BJ (cell line): ENCODE measurements around the gene PRKCE. TPM values are rescaled to one million over a fixed set of nuclear protein-coding genes. Genes with fewer than 3 reads are reported as not detected.

Experiments
- CTCF ChIA-PET: fragments of 350-600 bp; formaldehyde crosslinking; extraction: SDS; loops from one replicate; lab custom pipeline; 2021; ENCODE audit warnings: antibody characterized with exemption, inconsistent platforms; lab: Yijun Ruan, JAX
- POLR2A ChIA-PET: fragments of 300-600 bp; sonication (Branson Sonifier 250); formaldehyde crosslinking; extraction: SDS; loops from one replicate; lab custom pipeline; 2021; ENCODE audit warnings: antibody characterized with exemption; lab: Charles Lee
- DNase-seq: peaks from one replicate; pipeline ENCODE4 v3.0.0-alpha.2; 2011; ENCODE audit warnings: low read depth
- H3K27me3 ChIP-seq: 2 replicates; pipeline ENCODE4 v1.6.0; 2011; ENCODE audit warnings: low read length; ENCODE audit not compliant: control insufficient read depth, insufficient read depth
- H3K36me3 ChIP-seq: 2 replicates; pipeline ENCODE4 v1.5.1; 2011; ENCODE audit warnings: low read length; ENCODE audit not compliant: control insufficient read depth, insufficient read depth
- H3K4me3 ChIP-seq: 2 replicates; pipeline ENCODE4 v1.5.1; 2011; ENCODE audit warnings: low read depth, mild to moderate bottlenecking, control low read depth, low read length
- polyA plus RNA-seq: library from polyadenylated mRNA; depleted of rRNA; stranded (reverse); fragments of >200 nt; gene quantifications from 2 replicates; pipeline ENCODE4 v1.2.3, GENCODE V29; 2011
- TF ChIP-seq, protein P1 (sequence below): IDR thresholded peaks from 2 replicates; pipeline ENCODE4 v1.5.1; 2011; ENCODE audit warnings: low read depth, mild to moderate bottlenecking, control low read depth, inconsistent platforms, low read length, moderate library complexity; ENCODE audit not compliant: insufficient read depth

PRKCE gene
- polyA plus RNA-seq, 1 experiment: 19.7 TPM

DNA sequence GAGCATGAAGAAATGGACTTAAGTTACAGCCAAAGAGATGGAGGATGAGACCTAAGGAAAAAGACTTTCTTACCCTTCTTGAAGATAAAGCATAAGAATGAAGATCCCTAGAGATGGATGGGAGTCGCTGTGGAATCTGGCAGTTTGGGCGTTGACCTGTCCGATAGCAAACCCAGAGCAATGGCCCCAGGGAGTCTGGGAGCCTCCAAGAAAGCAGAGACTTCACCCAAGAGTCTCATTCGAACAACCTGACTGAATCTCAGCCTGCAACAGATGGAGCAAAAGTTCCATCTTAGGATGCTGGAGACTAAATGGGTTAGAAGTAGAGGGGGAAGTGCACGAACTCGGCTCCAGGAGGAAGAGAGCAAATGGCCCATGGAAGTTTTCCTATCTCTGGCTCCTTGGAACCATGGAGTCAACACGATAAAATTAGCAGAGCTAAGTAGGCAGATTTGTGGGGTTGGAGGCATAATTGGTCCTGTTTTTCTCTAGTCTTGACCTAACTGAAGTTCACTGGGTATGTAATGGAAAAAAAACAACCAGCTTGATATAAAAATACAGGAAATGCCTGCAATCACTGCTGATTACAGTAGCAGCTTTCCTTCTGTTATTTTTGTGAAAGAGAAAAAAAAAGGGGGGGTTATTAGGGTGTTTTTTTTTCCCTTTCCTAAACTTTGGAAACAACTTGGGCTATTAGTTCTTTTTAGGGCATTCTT, 467.3 kb downstream of the PRKCE start:
- TF ChIP-seq, protein P1, sequence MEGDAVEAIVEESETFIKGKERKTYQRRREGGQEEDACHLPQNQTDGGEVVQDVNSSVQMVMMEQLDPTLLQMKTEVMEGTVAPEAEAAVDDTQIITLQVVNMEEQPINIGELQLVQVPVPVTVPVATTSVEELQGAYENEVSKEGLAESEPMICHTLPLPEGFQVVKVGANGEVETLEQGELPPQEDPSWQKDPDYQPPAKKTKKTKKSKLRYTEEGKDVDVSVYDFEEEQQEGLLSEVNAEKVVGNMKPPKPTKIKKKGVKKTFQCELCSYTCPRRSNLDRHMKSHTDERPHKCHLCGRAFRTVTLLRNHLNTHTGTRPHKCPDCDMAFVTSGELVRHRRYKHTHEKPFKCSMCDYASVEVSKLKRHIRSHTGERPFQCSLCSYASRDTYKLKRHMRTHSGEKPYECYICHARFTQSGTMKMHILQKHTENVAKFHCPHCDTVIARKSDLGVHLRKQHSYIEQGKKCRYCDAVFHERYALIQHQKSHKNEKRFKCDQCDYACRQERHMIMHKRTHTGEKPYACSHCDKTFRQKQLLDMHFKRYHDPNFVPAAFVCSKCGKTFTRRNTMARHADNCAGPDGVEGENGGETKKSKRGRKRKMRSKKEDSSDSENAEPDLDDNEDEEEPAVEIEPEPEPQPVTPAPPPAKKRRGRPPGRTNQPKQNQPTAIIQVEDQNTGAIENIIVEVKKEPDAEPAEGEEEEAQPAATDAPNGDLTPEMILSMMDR: no peak
- POLR2A ChIA-PET: interaction anchor here (0.7 kb wide), 1 partner anchor 36 kb away, joined by 3 read pairs; no protein-coding TSS in a partner anchor
- no peak overlapping the region for H3K4me3 ChIP-seq
- CTCF ChIA-PET: interaction anchor here (1.0 to 1.6 kb wide), 2 partner anchors 56 to 111 kb away, joined by 3 to 5 read pairs; no protein-coding TSS in a partner anchor
- DNase-seq: no peak
- no peaks in the 10 kb centered on the region for H3K36me3 ChIP-seq
- H3K27me3 ChIP-seq: no peaks in the 10 kb centered on the region

DNA sequence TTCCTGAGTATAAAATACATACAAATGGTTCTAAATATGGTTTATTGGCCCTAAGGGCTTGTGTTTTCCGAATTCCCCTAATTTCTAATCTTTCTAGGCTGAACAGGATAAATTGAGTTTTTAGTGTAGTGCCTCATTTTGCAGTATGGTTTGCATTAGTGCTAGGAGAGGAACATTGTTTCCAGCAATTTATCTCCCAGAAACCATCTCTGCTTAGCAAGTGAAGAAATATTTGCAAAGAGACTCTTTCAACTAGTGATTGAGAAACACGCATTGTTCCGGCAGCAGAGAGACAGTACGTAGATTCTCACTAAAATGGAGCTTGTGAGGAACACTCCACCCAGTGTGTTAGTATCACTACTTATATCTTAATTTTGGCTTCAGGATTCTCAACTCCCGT, 468.0 kb downstream of the PRKCE start:
- no peaks in the 10 kb centered on the region for H3K36me3 ChIP-seq
- POLR2A ChIA-PET: interaction anchor here (0.7 kb wide), 1 partner anchor 37 kb away, joined by 3 read pairs; no protein-coding TSS in a partner anchor
- TF ChIP-seq, protein P1: no peak
- DNase-seq: peak; percentile 85
- H3K27me3 ChIP-seq: no peaks in the 10 kb centered on the region
- CTCF ChIA-PET: interaction anchor here (1.0 to 1.6 kb wide), 2 partner anchors 56 to 110 kb away, joined by 3 to 5 read pairs; no protein-coding TSS in a partner anchor
- no peak overlapping the region for H3K4me3 ChIP-seq

DNA sequence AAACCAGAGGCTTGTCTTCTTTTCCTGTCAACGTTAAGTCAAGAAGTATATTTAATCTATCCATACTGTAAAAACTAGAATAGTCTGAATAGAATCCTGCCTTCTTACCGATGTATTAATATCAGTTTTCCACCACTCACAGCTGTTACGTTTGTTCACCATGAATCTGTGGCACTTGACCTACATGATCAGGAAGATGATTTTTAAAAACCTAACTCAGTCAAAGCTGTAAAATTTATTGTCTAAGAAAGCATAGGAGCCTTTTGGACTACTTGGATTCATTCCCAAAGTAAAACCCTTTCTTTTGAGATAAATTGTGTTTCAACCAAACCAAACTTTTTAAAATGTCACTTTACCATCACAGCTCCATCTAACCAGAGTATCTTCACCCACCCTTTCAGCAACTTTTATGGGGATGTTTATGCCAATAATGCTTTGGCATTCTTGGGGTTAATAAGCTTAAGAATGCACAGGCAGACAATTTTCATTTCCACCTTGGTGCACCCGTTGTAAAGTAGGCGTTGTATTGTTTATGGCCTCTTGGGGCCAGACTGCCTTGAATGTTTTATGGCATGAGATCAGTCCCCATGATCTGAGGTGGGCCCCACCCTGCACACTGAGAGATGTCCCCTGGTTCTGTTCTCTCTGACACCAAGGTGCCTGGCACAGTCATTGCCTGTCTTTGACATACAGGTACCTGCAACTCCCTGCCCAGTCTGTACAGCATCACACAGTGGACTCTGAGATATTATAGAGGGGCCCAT, 469.5 kb downstream of the PRKCE start:
- no peaks in the 10 kb centered on the region for H3K36me3 ChIP-seq
- ChIA-PET CTCF (no interaction called here), POLR2A (no interaction called here)
- H3K27me3 ChIP-seq: no peaks in the 10 kb centered on the region
- TF ChIP-seq, protein P1: no peak
- no peak for DNase-seq
- no peak overlapping the region for H3K4me3 ChIP-seq

DNA sequence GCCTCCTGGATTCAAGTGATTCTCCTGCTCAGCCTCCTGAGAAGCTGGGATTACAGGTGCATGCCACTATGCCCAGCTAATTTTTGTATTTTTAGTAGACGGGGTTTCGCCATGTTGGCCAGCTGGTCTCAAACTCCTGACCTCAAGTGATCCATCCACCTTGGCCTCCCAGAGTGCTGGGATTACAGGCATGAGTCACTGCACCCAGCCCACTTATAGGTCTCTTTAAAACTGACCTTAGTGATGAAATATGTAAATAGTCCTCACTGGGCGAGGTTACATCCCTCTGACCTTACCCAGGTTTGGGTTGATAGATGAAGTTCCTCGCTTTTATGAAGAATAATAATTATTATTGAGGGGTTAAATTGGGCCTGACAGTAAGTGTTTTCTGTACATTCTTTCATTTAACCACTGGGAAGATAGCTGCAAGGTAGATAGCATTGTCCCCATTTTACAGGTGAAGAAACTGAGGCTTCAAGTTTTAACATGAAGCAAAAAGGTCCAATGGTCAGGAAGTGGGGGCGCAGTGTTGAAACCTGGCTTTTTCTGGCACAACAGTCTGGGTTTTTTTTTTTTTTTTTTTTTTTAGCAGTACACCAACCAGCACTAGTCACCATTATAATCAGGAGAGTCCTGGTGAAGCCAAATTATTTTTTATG, 471.0 kb downstream of the PRKCE start:
- TF ChIP-seq, protein P1: no peak
- POLR2A ChIA-PET: interaction anchor here (0.6 kb wide), 2 partner anchors 29 to 40 kb away, joined by 3 to 5 read pairs; no protein-coding TSS in a partner anchor
- Histone ChIP-seq H3K4me3 (no peak overlapping the region), H3K27me3 (no peaks in the 10 kb centered on the region), H3K36me3 (no peaks in the 10 kb centered on the region)
- CTCF ChIA-PET: no interaction called here
- DNase-seq: no peak
